ENCODE data around the gene KATNAL1. TPM values are rescaled to one million over a fixed set of nuclear protein-coding genes. Genes with fewer than 3 reads are reported as not detected.

KATNAL1 gene
- total RNA-seq, 1 donor: 15.9 TPM

- peaks cover 23% of the 10 kb centered on the region for H3K79me2 ChIP-seq (ENCODE audit: insufficient read depth, low read length)
- H3K4me2 ChIP-seq (ENCODE audit: insufficient read depth, low read length): no peak overlapping the region
- no peak overlapping the region for H3K4me3 ChIP-seq (ENCODE audit: insufficient read depth, low read length)
- no peak for DNase-seq (ENCODE audit: insufficient read length, low spot score, missing footprints)
- H3K36me3 ChIP-seq (ENCODE audit: insufficient read depth, low read length): no peaks in the 10 kb centered on the region
- no peaks in the 10 kb centered on the region for H3K9me3 ChIP-seq (ENCODE audit: low read depth, low read length)
- H3K27me3 ChIP-seq (ENCODE audit: insufficient read depth, low read length): no peaks in the 10 kb centered on the region
- TF ChIP-seq CTCF (IDR thresholded peaks at IDR 0.05; ENCODE audit: extremely low read depth, low read depth, low read length): no peak
- H4K20me1 ChIP-seq (ENCODE audit: insufficient read depth, low read length): no peaks in the 10 kb centered on the region
- no peaks in the 10 kb centered on the region for H3K4me1 ChIP-seq (ENCODE audit: insufficient read depth, low read length)
- no peak overlapping the region for H2AFZ ChIP-seq (ENCODE audit: low read length)
- no peak overlapping the region for H3K27ac ChIP-seq (ENCODE audit: low read depth, low read length)
These were observed 59.9 kb downstream of the KATNAL1 start for GRCh38 chr13:30247406-30247805.

- Histone ChIP-seq H3K79me2 (ENCODE audit: insufficient read depth, low read length) (peaks cover 12% of the 10 kb centered on the region), H3K27ac (ENCODE audit: low read depth, low read length) (peak overlapping the region; percentile 18), H3K36me3 (ENCODE audit: insufficient read depth, low read length) (no peaks in the 10 kb centered on the region), H3K4me1 (ENCODE audit: insufficient read depth, low read length) (no peaks in the 10 kb centered on the region), H4K20me1 (ENCODE audit: insufficient read depth, low read length) (no peaks in the 10 kb centered on the region), H3K27me3 (ENCODE audit: insufficient read depth, low read length) (no peaks in the 10 kb centered on the region), H3K4me3 (ENCODE audit: insufficient read depth, low read length) (no peak overlapping the region), H3K9me3 (ENCODE audit: low read depth, low read length) (no peaks in the 10 kb centered on the region), H2AFZ (ENCODE audit: low read length) (no peak overlapping the region), H3K4me2 (ENCODE audit: insufficient read depth, low read length) (peak overlapping the region; percentile 23)
- no peak for TF ChIP-seq CTCF (IDR thresholded peaks at IDR 0.05; ENCODE audit: extremely low read depth, low read depth, low read length)
- DNase-seq (ENCODE audit: insufficient read length, low spot score, missing footprints): peak; percentile 57
These were observed 65.8 kb downstream of the KATNAL1 start for GRCh38 chr13:30241532-30241931.

- no peak overlapping the region for H2AFZ ChIP-seq (ENCODE audit: low read length)
- no peaks in the 10 kb centered on the region for H3K9me3 ChIP-seq (ENCODE audit: low read depth, low read length)
- H4K20me1 ChIP-seq (ENCODE audit: insufficient read depth, low read length): no peaks in the 10 kb centered on the region
- peaks cover 11% of the 10 kb centered on the region for H3K79me2 ChIP-seq (ENCODE audit: insufficient read depth, low read length)
- H3K4me3 ChIP-seq (ENCODE audit: insufficient read depth, low read length): no peak overlapping the region
- H3K27me3 ChIP-seq (ENCODE audit: insufficient read depth, low read length): no peaks in the 10 kb centered on the region
- peak; percentile 22 for DNase-seq (ENCODE audit: insufficient read length, low spot score, missing footprints)
- no peak overlapping the region for H3K27ac ChIP-seq (ENCODE audit: low read depth, low read length)
- H3K4me1 ChIP-seq (ENCODE audit: insufficient read depth, low read length): no peaks in the 10 kb centered on the region
- H3K4me2 ChIP-seq (ENCODE audit: insufficient read depth, low read length): no peak overlapping the region
- H3K36me3 ChIP-seq (ENCODE audit: insufficient read depth, low read length): no peaks in the 10 kb centered on the region
- no peak for TF ChIP-seq CTCF (IDR thresholded peaks at IDR 0.05; ENCODE audit: extremely low read depth, low read depth, low read length)
These were observed 66.7 kb downstream of the KATNAL1 start for GRCh38 chr13:30240608-30241007.

- no peak overlapping the region for H3K4me2 ChIP-seq (ENCODE audit: insufficient read depth, low read length)
- H2AFZ ChIP-seq (ENCODE audit: low read length): no peak overlapping the region
- H3K4me1 ChIP-seq (ENCODE audit: insufficient read depth, low read length): no peaks in the 10 kb centered on the region
- H3K9me3 ChIP-seq (ENCODE audit: low read depth, low read length): no peaks in the 10 kb centered on the region
- no peak overlapping the region for H3K4me3 ChIP-seq (ENCODE audit: insufficient read depth, low read length)
- DNase-seq (ENCODE audit: insufficient read length, low spot score, missing footprints): no peak
- no peak for TF ChIP-seq CTCF (IDR thresholded peaks at IDR 0.05; ENCODE audit: extremely low read depth, low read depth, low read length)
- H3K27ac ChIP-seq (ENCODE audit: low read depth, low read length): no peak overlapping the region
- H3K36me3 ChIP-seq (ENCODE audit: insufficient read depth, low read length): peaks cover 4% of the 10 kb centered on the region
- H4K20me1 ChIP-seq (ENCODE audit: insufficient read depth, low read length): no peaks in the 10 kb centered on the region
- H3K27me3 ChIP-seq (ENCODE audit: insufficient read depth, low read length): no peaks in the 10 kb centered on the region
- peaks cover 10% of the 10 kb centered on the region for H3K79me2 ChIP-seq (ENCODE audit: insufficient read depth, low read length)
These were observed 72.1 kb downstream of the KATNAL1 start for GRCh38 chr13:30235216-30235615.

All from osteoblast (primary cell).